IMR-90 (cell line): ENCODE measurements around the gene FSTL1. TPM values are rescaled to one million over a fixed set of nuclear protein-coding genes. Genes with fewer than 3 reads are reported as not detected.

ENCODE experiments used
- ATAC-seq: fragments of 200-7000 bp; cut with Tn5 transposase; 2 replicates; pipeline ENCODE4 v1.9.1; 2020; ENCODE audit warnings: low read depth, mild to moderate bottlenecking, moderate library complexity
- BruUV-seq: library from RNA; stranded (reverse); fragments of 400-500 nt; replicated peaks from 2 replicates; lab custom pipeline; 2021; lab: Mats Ljungman, UMichigan
- CTCF ChIA-PET: fragments of 300-600 bp; formaldehyde crosslinking; extraction: SDS; loops from one replicate; lab custom pipeline; 2021; ENCODE audit warnings: antibody characterized with exemption; lab: Yijun Ruan, JAX
- POLR2A ChIA-PET: fragments of 300-600 bp; sonication (Branson Sonifier 250); formaldehyde crosslinking; loops from one replicate; lab custom pipeline; 2022; ENCODE audit warnings: antibody characterized with exemption; ENCODE audit not compliant: unreplicated experiment; lab: Charles Lee
- DNase-seq: peaks from one replicate; pipeline ENCODE4 v3.0.0; 2013
- H2AFZ ChIP-seq: replicated peaks from 2 replicates; pipeline ENCODE3; 2013; ENCODE audit warnings: low read length, mild to moderate bottlenecking; ENCODE audit not compliant: poor library complexity
- H2AK5ac ChIP-seq: 2 replicates; pipeline ENCODE4 v1.6.1; 2013; ENCODE audit warnings: low read depth, low read length, inconsistent platforms
- H2AK9ac ChIP-seq: replicated peaks from 2 replicates; pipeline ENCODE3; 2013; ENCODE audit warnings: mild to moderate bottlenecking, low read depth, low read length, moderate library complexity; ENCODE audit not compliant: poor library complexity
- H2BK120ac ChIP-seq: 2 replicates; pipeline ENCODE4 v1.6.1; 2013; ENCODE audit warnings: low read depth, low read length, inconsistent platforms
- H2BK15ac ChIP-seq: 3 replicates; pipeline ENCODE4 v1.6.1; 2013; ENCODE audit warnings: low read depth, low read length, inconsistent platforms
- H2BK20ac ChIP-seq: 2 replicates; pipeline ENCODE4 v1.6.1; 2013; ENCODE audit warnings: low read depth, mild to moderate bottlenecking, inconsistent platforms, low read length, moderate library complexity
- H2BK5ac ChIP-seq: 2 replicates; pipeline ENCODE4 v1.6.1; 2013; ENCODE audit warnings: mild to moderate bottlenecking, low read depth, low read length, inconsistent platforms; ENCODE audit not compliant: poor library complexity, severe bottlenecking
- H3K14ac ChIP-seq: replicated peaks from 2 replicates; pipeline ENCODE4 v1.6.1; 2013; ENCODE audit warnings: low read depth, low read length, inconsistent platforms
- H3K18ac ChIP-seq: 2 replicates; pipeline ENCODE4 v1.6.1; 2013; ENCODE audit warnings: low read depth, low read length, control low read depth
- H3K23ac ChIP-seq: 2 replicates; pipeline ENCODE4 v1.6.1; 2013; ENCODE audit warnings: low read depth, low read length, inconsistent platforms
- H3K27ac ChIP-seq: 2 replicates; pipeline ENCODE4 v1.5.1; 2013; ENCODE audit warnings: mild to moderate bottlenecking, control low read depth, low read length; ENCODE audit not compliant: insufficient read depth
- H3K27me3 ChIP-seq: 2 replicates; pipeline ENCODE4 v1.6.1; 2013; ENCODE audit warnings: low read length; ENCODE audit not compliant: control insufficient read depth, insufficient read depth
- H3K36me3 ChIP-seq: 2 replicates; pipeline ENCODE4 v1.6.1; 2013; ENCODE audit warnings: low read length, mixed read lengths; ENCODE audit not compliant: control insufficient read depth, insufficient read depth
- H3K4ac ChIP-seq: 2 replicates; pipeline ENCODE4 v1.6.1; 2013; ENCODE audit warnings: low read depth, low read length, inconsistent platforms
- H3K4me1 ChIP-seq: 2 replicates; pipeline ENCODE4 v1.6.1; 2013; ENCODE audit warnings: low read length, mixed read lengths; ENCODE audit not compliant: control insufficient read depth, insufficient read depth
- H3K4me2 ChIP-seq: 2 replicates; pipeline ENCODE4 v1.6.1; 2013; ENCODE audit warnings: low read depth, mild to moderate bottlenecking, control low read depth, low read length, moderate library complexity
- H3K4me3 ChIP-seq: 2 replicates; pipeline ENCODE4 v1.5.1; 2013; ENCODE audit warnings: low read depth, mild to moderate bottlenecking, control low read depth, low read length, moderate library complexity; ENCODE audit not compliant: insufficient read depth
- H3K56ac ChIP-seq: 2 replicates; pipeline ENCODE4 v1.6.1; 2013; ENCODE audit warnings: low read length, inconsistent platforms; ENCODE audit not compliant: insufficient read depth; ENCODE audit errors: extremely low read depth
- H3K79me1 ChIP-seq, 2 experiments: 2 replicates each; pipeline ENCODE4 v1.6.1; 2013; ENCODE audit warnings: low read length in 2 of 2, inconsistent platforms in 1 of 2, low read depth in 1 of 2
- H3K9ac ChIP-seq: 2 replicates; pipeline ENCODE4 v1.6.1; 2013; ENCODE audit warnings: low read depth, low read length, control low read depth
- H3K9me1 ChIP-seq: 2 replicates; pipeline ENCODE4 v1.6.1; 2013; ENCODE audit warnings: low read length, inconsistent platforms; ENCODE audit not compliant: insufficient read depth
- H3K9me3 ChIP-seq: 2 replicates; pipeline ENCODE4 v1.6.1; 2013; ENCODE audit warnings: low read length; ENCODE audit not compliant: control insufficient read depth, insufficient read depth
- H4K20me1 ChIP-seq: 2 replicates; pipeline ENCODE4 v1.6.1; 2013; ENCODE audit warnings: low read length, inconsistent platforms; ENCODE audit not compliant: insufficient read depth
- H4K5ac ChIP-seq: 2 replicates; pipeline ENCODE4 v1.6.1; 2013; ENCODE audit warnings: mild to moderate bottlenecking, low read depth, low read length, control low read depth
- H4K8ac ChIP-seq, 2 experiments: 2 replicates each; pipeline ENCODE4 v1.6.1; 2013; ENCODE audit warnings: low read depth in 2 of 2, low read length in 2 of 2, control low read depth in 1 of 2, inconsistent platforms in 1 of 2
- H4K91ac ChIP-seq: 2 replicates; pipeline ENCODE4 v1.6.1; 2013; ENCODE audit warnings: low read depth, low read length, inconsistent platforms; ENCODE audit not compliant: insufficient read depth
- FOS ChIP-seq: fragments of 150-350 bp; IDR thresholded peaks from 2 replicates; pipeline ENCODE4 v1.6.1; 2016; ENCODE audit warnings: low read depth, low read length
- MAZ ChIP-seq: IDR thresholded peaks from 2 replicates; pipeline ENCODE4 v1.6.1; 2012; ENCODE audit warnings: low read depth, mild to moderate bottlenecking, low read length, improper control_type of control experiment, moderate library complexity, borderline replicate concordance
- MXI1 ChIP-seq: IDR thresholded peaks from 2 replicates; pipeline ENCODE4 v1.6.1; 2012; ENCODE audit warnings: low read depth, mild to moderate bottlenecking, low read length, moderate library complexity, borderline replicate concordance
- WGBS, 2 experiments: methylation state at CpG; one replicate each; pipeline versions ENCODE4 v1.1.5 to v1.1.7; 2013; ENCODE audit warnings: missing lambda C conversion rate in 2 of 2; ENCODE audit not compliant: insufficient read length in 1 of 2; ENCODE audit errors: extremely low coverage in 2 of 2; 5-methylcytosine and 5-hydroxymethylcytosine counted together
- dilution Hi-C: fragments of 300-500 bp; cut with HindIII; formaldehyde crosslinking; loops from one replicate; pipeline ENCODE4 v1.14.3; 2018; ENCODE audit warnings: low sequenced_read_pairs; ENCODE audit not compliant: unreplicated experiment
- in situ Hi-C: fragments of 300-500 bp; cut with MboI; formaldehyde crosslinking; loops from 3 replicates; pipeline ENCODE4 v1.14.3; 2019; ENCODE audit warnings: low sequenced_read_pairs, inconsistent platforms, mixed read lengths
- intact Hi-C: fragments of 100-400 bp; cut with micrococcal nuclease; formaldehyde crosslinking; loops from 2 replicates; pipeline ENCODE4 v1.10.0; 2022
- polyA plus RNA-seq, 3 experiments: library from polyadenylated mRNA; depleted of rRNA; stranded (reverse); fragments of >200 nt; gene quantifications; 2 replicates each; pipeline ENCODE4 v1.2.3, GENCODE V29; 2012; ENCODE audit warnings: low replicate concordance in 1 of 3
- total RNA-seq: library from RNA; depleted of rRNA; stranded (reverse); fragments of >200 nt; gene quantifications from 2 replicates; pipeline ENCODE4 v1.2.3, GENCODE V29; 2012

The FSTL1 gene
- total and polyA plus RNA-seq, 2 of the 4 experiments (the other 2 are of a cell fraction) = 864 to 1,642 TPM

DNA sequence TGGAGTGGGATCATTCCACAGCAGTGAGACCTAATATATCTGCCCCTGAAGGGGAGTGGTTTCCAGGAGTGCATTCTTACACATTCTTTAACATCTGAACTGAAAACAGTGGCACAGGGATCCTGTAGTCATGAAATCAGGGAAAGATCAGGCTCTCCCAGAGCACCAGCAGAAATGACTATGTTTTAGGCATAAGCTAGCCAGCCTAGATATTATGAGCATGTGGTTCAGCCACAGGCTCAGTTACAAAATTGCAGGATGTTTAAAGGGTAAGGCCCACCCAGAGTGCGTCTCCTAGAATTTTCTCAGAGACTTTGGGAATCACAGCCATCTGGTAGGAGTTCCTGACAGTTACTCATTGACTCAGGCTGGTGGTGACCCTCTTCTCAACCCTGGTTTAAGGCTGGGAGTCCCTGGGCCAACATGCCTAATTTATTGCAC is 20.9 kb downstream of the FSTL1 start:
- Histone ChIP-seq H2BK15ac (no peak overlapping the region), H3K4me1 (peaks cover 58% of the 10 kb centered on the region), H3K27me3 (no peaks in the 10 kb centered on the region), H2AK9ac (no peak overlapping the region), H3K36me3 (peaks cover 51% of the 10 kb centered on the region), H3K23ac (peak overlapping the region; percentile 26; the same call in 1 of the 2 replicates), H3K14ac (0 out of 2 replicates have a peak overlapping the region, but pooled peaks have one; percentile 24), H3K4me3 (no peak overlapping the region), H3K18ac (peak overlapping the region; percentile 27), H3K27ac (peak overlapping the region; percentile 45), H3K79me1 (peaks cover 41 to 95% of the 10 kb centered on the region in 2 experiments), H3K9me3 (no peaks in the 10 kb centered on the region), H4K5ac (no peak overlapping the region), H3K9ac (no peak overlapping the region), H2BK20ac (no peak overlapping the region), H4K8ac (no peak overlapping the region; a peak in 1 of 4 replicates), H3K56ac (no peak overlapping the region), H3K4me2 (peak overlapping the region; percentile 40; the same call in 1 of the 2 replicates), H2AK5ac (no peak overlapping the region), H2BK5ac (peak overlapping the region; percentile 51), H4K20me1 (peaks cover 95% of the 10 kb centered on the region), H2BK120ac (no peak overlapping the region), H3K9me1 (peaks cover 59% of the 10 kb centered on the region), H3K4ac (peak overlapping the region; percentile 30; the same call in 1 of the 2 replicates), H2AFZ (no peak overlapping the region), H4K91ac (no peak overlapping the region; the same call in 1 of the 2 replicates)
- in situ Hi-C loops = loop anchor here (10.0 to 25.0 kb wide), 3 partner anchors 125 to 1057 kb away; no protein-coding TSS in a partner anchor
- intact Hi-C loops = loop anchor here (10.0 kb wide), 1 partner anchor 365 kb away; no protein-coding TSS in a partner anchor
- dilution Hi-C loops = no loop called here
- DNase-seq (peak; percentile 78), ATAC-seq (peak; percentile 38)
- ChIA-PET CTCF (interaction anchor here (1.5 kb wide), 1 partner anchor 12 kb away, joined by 6 read pairs; no protein-coding TSS in a partner anchor), POLR2A (no interaction called here)
- TF ChIP-seq MXI1 (no peak), MAZ (no peak), FOS (no peak)
- 50% methylated on average over 1 of the region's 1 CpG; no CpG with 5 or more reads in 1 of the 2 experiments for WGBS, 2 experiments
- BruUV-seq = no TSS peak
